Vagina (tissue), 2 donors: ENCODE measurements around the gene CIAO2A.

Source experiments
- POLR2A ChIP-seq, 2 donors: fragments of 450-650 bp; IDR thresholded peaks; one replicate each; pipeline ENCODE4 v1.6.1; 2017; ENCODE audit warnings: antibody characterized with exemption in 2 of 2, mild to moderate bottlenecking in 2 of 2, moderate library complexity in 2 of 2
- POLR2AphosphoS5 ChIP-seq, 2 donors: sonication (generic); formaldehyde crosslinking; IDR thresholded peaks; one replicate each; pipeline ENCODE4 v1.9.0; 2017; ENCODE audit warnings: antibody characterized with exemption in 2 of 2, mild to moderate bottlenecking in 2 of 2, low read depth in 1 of 2; ENCODE audit not compliant: insufficient read depth in 1 of 2
- TF ChIP-seq, protein P1 (sequence below), 3 experiments: fragments of 450-650 bp in 2 of 3; fragments of 200-600 bp in 1 of 3; sonication (generic) in 1 of 3; IDR thresholded peaks; one replicate each; pipeline ENCODE4 v1.5.1; 2017 to 2019; ENCODE audit warnings: antibody characterized with exemption in 3 of 3, mild to moderate bottlenecking in 2 of 3, moderate library complexity in 2 of 3

DNA sequence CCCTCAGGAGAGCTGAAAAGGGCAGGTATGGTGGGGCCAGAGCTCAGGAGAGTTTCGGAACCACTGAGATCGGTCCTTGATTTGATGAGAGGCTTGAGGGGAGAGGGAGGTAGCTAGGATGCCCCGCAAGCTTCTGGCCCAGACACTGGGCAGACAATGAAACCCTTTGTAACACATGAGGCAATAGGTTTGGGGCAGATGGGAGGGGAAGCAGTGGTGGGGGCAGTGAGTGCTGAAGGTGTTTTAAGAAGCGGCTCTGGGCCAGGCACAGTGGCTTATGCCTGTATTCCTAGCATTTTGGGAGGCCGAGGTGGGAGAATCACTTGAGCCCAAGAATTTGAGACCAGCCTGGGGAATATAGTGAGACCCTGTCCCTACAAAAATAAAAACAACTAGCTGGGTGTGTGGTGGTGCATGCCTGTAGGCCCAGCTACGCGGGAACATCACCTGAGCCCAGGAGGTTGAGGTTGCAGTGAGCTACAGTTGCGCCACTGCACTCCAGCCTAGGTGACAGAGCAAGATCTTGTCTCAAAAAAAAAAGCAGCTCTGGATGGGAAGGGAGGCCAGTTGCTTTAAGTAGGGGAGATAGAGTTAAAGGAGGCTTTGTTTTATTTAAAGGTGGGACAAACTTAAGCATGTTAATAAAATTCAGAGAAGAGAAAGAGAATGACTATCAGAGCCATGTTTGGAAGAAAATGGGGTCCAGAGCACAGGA, 48.3 kb upstream of the CIAO2A start:
- TF ChIP-seq, protein P1, sequence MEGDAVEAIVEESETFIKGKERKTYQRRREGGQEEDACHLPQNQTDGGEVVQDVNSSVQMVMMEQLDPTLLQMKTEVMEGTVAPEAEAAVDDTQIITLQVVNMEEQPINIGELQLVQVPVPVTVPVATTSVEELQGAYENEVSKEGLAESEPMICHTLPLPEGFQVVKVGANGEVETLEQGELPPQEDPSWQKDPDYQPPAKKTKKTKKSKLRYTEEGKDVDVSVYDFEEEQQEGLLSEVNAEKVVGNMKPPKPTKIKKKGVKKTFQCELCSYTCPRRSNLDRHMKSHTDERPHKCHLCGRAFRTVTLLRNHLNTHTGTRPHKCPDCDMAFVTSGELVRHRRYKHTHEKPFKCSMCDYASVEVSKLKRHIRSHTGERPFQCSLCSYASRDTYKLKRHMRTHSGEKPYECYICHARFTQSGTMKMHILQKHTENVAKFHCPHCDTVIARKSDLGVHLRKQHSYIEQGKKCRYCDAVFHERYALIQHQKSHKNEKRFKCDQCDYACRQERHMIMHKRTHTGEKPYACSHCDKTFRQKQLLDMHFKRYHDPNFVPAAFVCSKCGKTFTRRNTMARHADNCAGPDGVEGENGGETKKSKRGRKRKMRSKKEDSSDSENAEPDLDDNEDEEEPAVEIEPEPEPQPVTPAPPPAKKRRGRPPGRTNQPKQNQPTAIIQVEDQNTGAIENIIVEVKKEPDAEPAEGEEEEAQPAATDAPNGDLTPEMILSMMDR (IDR thresholded peaks at IDR 0.05), result no peak
- TF ChIP-seq POLR2A (IDR thresholded peaks at IDR 0.05) (no peak), POLR2AphosphoS5 (IDR thresholded peaks at IDR 0.05; ENCODE audit: insufficient read depth in 1 of 2, low read depth in 1 of 2) (no peak)
